BJ (cell line): ENCODE results near the gene ERICH6. TPM values are rescaled to one million over a fixed set of nuclear protein-coding genes. Genes with fewer than 3 reads are reported as not detected.

Experiments used
- CTCF ChIA-PET: fragments of 350-600 bp; formaldehyde crosslinking; extraction: SDS; loops from one replicate; lab custom pipeline; 2021; ENCODE audit warnings: antibody characterized with exemption, inconsistent platforms; lab: Yijun Ruan, JAX
- POLR2A ChIA-PET: fragments of 300-600 bp; sonication (Branson Sonifier 250); formaldehyde crosslinking; extraction: SDS; loops from one replicate; lab custom pipeline; 2021; ENCODE audit warnings: antibody characterized with exemption; lab: Charles Lee
- DNase-seq: peaks from one replicate; pipeline ENCODE4 v3.0.0-alpha.2; 2011; ENCODE audit warnings: low read depth
- H3K27me3 ChIP-seq: 2 replicates; pipeline ENCODE4 v1.6.0; 2011; ENCODE audit warnings: low read length; ENCODE audit not compliant: control insufficient read depth, insufficient read depth
- H3K36me3 ChIP-seq: 2 replicates; pipeline ENCODE4 v1.5.1; 2011; ENCODE audit warnings: low read length; ENCODE audit not compliant: control insufficient read depth, insufficient read depth
- H3K4me3 ChIP-seq: 2 replicates; pipeline ENCODE4 v1.5.1; 2011; ENCODE audit warnings: low read depth, mild to moderate bottlenecking, control low read depth, low read length
- polyA plus RNA-seq: library from polyadenylated mRNA; depleted of rRNA; stranded (reverse); fragments of >200 nt; gene quantifications from 2 replicates; pipeline ENCODE4 v1.2.3, GENCODE V29; 2011
- TF ChIP-seq, protein P1 (sequence below): IDR thresholded peaks from 2 replicates; pipeline ENCODE4 v1.5.1; 2011; ENCODE audit warnings: low read depth, mild to moderate bottlenecking, control low read depth, inconsistent platforms, low read length, moderate library complexity; ENCODE audit not compliant: insufficient read depth

Gene ERICH6
- polyA plus RNA-seq, 1 experiment: not detected

DNA sequence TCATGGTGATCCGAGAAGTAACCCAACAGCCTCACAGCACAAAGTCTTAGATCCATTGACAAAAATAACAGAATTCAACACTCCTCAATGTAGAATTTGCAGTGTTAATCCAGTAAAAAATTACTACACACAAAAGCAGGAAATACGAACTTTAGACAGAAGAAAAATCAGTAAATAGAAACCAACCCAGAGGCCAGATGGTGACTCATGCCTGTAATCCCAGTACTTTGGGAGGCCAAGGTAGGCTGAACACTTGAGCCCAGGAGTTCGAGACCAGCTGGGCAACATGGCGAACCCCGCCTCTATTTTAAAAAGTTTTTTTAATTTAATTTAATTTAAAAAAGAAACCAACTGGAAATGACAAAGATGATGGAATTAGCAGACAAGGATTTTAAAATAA is 64.5 kb downstream of the ERICH6 start:
- DNase-seq: no peak
- ChIA-PET CTCF (no interaction called here), POLR2A (no interaction called here)
- TF ChIP-seq, protein P1, sequence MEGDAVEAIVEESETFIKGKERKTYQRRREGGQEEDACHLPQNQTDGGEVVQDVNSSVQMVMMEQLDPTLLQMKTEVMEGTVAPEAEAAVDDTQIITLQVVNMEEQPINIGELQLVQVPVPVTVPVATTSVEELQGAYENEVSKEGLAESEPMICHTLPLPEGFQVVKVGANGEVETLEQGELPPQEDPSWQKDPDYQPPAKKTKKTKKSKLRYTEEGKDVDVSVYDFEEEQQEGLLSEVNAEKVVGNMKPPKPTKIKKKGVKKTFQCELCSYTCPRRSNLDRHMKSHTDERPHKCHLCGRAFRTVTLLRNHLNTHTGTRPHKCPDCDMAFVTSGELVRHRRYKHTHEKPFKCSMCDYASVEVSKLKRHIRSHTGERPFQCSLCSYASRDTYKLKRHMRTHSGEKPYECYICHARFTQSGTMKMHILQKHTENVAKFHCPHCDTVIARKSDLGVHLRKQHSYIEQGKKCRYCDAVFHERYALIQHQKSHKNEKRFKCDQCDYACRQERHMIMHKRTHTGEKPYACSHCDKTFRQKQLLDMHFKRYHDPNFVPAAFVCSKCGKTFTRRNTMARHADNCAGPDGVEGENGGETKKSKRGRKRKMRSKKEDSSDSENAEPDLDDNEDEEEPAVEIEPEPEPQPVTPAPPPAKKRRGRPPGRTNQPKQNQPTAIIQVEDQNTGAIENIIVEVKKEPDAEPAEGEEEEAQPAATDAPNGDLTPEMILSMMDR: no peak
- Histone ChIP-seq H3K36me3 (no peaks in the 10 kb centered on the region), H3K27me3 (no peaks in the 10 kb centered on the region), H3K4me3 (no peak overlapping the region)

DNA sequence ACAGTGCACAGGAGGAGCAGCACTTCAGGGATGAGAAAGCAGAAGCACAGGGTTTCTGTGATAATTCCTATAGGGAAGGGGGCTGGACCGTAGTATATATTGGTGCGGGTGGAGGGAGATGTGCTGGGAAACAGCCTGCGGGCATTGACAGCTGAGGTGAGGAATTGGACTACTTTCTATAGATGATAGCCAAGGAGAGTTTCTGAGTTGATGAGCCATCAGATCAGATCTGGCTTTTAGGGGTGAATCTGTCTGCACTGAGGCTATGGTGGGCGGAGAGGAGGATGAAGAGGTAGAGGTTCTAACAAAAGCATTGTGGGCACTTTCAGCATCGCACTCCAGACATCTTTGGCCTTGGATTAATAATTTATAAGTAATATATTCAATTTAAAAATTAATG is 67.5 kb downstream of the ERICH6 start:
- DNase-seq: no peak
- Histone ChIP-seq H3K4me3 (no peak overlapping the region), H3K27me3 (no peaks in the 10 kb centered on the region), H3K36me3 (no peaks in the 10 kb centered on the region)
- ChIA-PET CTCF (no interaction called here), POLR2A (no interaction called here)
- TF ChIP-seq, protein P1: no peak

DNA sequence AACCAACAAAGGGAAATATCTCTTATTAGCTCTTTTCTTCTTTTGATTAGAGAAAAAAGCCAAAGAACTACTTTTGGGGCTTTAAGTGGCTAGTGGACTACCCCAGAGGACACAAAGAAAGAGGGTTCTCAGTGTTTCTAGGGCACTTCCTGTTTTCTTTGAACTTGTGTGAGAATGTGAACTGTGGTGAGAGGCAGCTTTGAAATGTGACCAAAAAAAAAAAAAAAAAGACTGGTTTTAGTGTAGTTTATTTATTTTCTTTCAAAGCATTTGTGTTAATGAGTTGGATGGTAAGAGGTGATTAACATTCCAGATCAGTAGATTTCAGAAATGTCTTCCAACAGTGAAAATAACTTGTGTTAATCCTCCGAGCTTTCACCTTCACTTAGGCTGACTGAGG is 68.2 kb downstream of the ERICH6 start:
- CTCF ChIA-PET: no interaction called here
- Histone ChIP-seq H3K4me3 (no peak overlapping the region), H3K27me3 (no peaks in the 10 kb centered on the region), H3K36me3 (peaks cover 2% of the 10 kb centered on the region; the same call in 1 of the 2 replicates)
- POLR2A ChIA-PET: interaction anchor here (0.5 kb wide), 1 partner anchor 93 kb away, joined by 3 read pairs; no protein-coding TSS in a partner anchor
- DNase-seq: no peak
- TF ChIP-seq, protein P1: no peak

DNA sequence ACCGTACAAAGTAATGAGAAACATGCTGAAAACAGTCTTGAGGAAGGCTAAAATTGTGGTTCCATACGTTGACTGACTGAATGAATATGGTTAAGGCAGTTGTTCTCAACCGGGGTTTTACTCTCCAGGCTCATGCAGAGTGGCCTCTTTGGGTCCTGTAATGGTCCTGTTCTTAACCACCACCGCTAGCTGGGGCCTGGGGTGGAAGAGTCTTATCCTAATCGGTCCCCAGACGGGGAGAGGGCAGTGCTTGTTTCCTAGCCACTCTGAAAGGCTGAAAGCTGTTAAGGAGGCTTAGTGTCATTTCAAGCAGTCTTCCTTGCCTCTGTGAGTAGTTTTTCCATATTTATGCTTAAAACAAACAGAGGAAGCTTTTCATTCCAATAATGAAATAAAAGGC is 68.6 kb downstream of the ERICH6 start:
- Histone ChIP-seq H3K4me3 (no peak overlapping the region), H3K36me3 (peaks cover 2% of the 10 kb centered on the region; the same call in 1 of the 2 replicates), H3K27me3 (no peaks in the 10 kb centered on the region)
- TF ChIP-seq, protein P1: no peak
- ChIA-PET CTCF (no interaction called here), POLR2A (no interaction called here)
- DNase-seq: no peak

DNA sequence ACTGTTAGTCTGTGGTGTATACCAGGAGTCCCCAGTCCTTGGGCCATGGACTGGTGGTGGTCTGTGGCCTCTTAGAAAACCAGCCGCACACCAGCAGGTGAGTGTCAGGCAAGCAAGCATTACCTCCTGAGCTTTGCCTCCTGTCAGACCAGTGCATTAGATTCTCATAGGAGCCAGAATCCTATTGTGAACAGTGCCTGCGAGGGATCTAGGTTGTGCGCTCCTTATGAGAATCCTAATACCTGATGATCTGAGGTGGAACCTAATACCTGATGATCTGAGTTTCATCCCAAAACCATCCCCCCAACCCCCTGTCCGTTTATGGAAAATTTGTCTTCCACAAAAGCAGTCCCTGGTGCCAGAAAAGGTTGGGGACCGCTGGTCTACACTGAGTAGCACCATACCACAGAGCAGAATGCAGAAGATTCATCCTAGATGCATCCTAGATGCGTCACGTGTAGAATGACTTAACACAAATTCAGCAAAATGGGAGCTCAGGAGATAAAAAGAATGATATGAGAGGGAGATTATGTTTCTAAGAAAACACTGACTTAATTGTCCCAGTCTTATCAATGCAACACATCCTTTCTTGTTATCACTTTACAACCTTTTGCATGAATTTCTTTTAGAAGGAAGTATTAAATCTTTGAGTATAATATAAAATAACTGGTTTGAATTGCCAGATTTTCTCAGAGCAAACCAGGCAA is 72.1 kb downstream of the ERICH6 start:
- TF ChIP-seq, protein P1: no peak
- ChIA-PET CTCF (no interaction called here), POLR2A (no interaction called here)
- H3K4me3 ChIP-seq: no peak overlapping the region
- DNase-seq: no peak
- no peaks in the 10 kb centered on the region for H3K27me3 ChIP-seq
- peaks cover 2% of the 10 kb centered on the region; the same call in 1 of the 2 replicates for H3K36me3 ChIP-seq
